ENCODE data around the gene UGT8.
A peak's percentile ranks its signal among the peaks of the same experiment; 100 is the strongest.

UGT8 gene, protein sequence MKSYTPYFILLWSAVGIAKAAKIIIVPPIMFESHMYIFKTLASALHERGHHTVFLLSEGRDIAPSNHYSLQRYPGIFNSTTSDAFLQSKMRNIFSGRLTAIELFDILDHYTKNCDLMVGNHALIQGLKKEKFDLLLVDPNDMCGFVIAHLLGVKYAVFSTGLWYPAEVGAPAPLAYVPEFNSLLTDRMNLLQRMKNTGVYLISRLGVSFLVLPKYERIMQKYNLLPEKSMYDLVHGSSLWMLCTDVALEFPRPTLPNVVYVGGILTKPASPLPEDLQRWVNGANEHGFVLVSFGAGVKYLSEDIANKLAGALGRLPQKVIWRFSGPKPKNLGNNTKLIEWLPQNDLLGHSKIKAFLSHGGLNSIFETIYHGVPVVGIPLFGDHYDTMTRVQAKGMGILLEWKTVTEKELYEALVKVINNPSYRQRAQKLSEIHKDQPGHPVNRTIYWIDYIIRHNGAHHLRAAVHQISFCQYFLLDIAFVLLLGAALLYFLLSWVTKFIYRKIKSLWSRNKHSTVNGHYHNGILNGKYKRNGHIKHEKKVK

DNA sequence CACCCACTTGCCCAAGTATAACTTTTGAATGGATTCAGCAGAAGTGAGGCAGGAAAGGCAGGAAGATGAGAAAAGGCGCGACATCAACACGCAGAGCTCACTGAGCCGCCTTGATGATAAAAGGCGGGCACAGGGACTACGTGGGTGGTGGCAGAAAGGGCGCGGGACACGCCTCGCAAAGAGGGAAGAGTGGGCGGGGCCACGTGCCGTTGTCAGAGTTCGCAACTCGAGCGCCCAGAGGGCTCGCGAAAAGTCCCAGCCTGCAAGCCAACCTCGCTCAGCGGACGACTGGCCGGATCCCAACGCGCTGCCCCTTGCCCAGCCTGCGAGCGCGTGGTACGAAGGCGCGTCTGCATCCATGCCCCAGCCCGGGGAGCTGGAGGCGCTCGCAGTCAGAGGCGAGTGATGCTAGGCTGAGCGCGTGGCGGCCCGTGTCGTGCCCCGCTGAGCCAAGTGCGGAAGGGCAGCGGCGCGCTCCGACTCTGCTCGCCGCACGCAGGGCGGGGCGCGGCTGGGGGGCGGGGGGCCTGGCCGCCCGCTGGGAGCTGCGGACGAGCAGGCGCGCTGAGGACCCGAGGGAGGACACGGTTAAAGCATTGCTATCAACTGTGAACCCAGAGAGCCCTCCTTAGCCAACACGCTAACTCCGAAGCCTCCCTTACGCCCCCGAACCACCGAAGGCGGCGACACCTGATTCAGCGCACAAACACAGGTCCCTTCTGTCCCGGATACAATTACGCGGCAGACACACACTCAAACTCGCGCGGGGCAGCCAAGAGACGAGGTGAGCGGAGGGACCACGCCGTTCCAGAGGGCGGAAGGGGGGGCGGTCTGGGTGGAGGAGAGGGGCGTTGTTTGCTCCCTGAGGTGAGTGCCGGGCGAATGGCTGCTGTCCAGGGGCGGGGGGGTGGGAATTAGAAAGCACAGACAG is at the start of gene UGT8:
Gene UGT8 (plus strand): TSS at position 617 of the 931 bp plus-strand sequence. CDS start 24,074 bp downstream, outside the sequence.
- TF ChIP-seq, protein P1, sequence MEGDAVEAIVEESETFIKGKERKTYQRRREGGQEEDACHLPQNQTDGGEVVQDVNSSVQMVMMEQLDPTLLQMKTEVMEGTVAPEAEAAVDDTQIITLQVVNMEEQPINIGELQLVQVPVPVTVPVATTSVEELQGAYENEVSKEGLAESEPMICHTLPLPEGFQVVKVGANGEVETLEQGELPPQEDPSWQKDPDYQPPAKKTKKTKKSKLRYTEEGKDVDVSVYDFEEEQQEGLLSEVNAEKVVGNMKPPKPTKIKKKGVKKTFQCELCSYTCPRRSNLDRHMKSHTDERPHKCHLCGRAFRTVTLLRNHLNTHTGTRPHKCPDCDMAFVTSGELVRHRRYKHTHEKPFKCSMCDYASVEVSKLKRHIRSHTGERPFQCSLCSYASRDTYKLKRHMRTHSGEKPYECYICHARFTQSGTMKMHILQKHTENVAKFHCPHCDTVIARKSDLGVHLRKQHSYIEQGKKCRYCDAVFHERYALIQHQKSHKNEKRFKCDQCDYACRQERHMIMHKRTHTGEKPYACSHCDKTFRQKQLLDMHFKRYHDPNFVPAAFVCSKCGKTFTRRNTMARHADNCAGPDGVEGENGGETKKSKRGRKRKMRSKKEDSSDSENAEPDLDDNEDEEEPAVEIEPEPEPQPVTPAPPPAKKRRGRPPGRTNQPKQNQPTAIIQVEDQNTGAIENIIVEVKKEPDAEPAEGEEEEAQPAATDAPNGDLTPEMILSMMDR (conservative IDR thresholded peaks at IDR 0.05; ENCODE audit: low read depth): no peak
- POLR2A ChIA-PET (ENCODE audit: low non-redundant PET): no interaction called here
- CTCF ChIA-PET: no interaction called here
- H3K27ac ChIP-seq: no peak within 1 kb of the TSS
- DNase-seq (ENCODE audit: low spot score): peak; percentile 41

DNA sequence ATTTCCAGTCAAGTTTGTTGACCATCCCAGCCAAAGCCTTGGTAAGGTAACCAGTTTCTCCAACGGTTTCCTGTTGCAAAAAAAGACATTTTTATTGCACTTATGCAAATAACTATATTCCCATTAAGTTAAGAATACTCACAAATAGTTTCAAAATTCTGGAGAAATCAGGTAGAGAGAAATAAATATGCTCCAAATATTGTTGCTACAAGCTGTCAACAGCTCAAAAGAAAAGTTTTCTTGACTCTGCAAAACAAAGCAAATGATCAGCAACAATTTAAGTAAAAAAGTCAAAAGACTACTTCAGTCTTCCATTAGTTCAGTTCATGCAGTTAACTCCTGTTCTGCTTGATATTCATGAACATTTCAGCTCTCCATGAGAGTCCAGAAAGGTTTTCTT is 49.0 kb upstream of the UGT8 start:
- no peak for DNase-seq (ENCODE audit: low spot score)
- CTCF ChIA-PET: interaction anchor here (0.7 kb wide), 1 partner anchor 168 kb away, joined by 3 read pairs; no protein-coding TSS in a partner anchor
- H3K27ac ChIP-seq: no peak overlapping the region
- POLR2A ChIA-PET (ENCODE audit: low non-redundant PET): no interaction called here
- TF ChIP-seq, protein P1 (conservative IDR thresholded peaks at IDR 0.05; ENCODE audit: low read depth): no peak

DNA sequence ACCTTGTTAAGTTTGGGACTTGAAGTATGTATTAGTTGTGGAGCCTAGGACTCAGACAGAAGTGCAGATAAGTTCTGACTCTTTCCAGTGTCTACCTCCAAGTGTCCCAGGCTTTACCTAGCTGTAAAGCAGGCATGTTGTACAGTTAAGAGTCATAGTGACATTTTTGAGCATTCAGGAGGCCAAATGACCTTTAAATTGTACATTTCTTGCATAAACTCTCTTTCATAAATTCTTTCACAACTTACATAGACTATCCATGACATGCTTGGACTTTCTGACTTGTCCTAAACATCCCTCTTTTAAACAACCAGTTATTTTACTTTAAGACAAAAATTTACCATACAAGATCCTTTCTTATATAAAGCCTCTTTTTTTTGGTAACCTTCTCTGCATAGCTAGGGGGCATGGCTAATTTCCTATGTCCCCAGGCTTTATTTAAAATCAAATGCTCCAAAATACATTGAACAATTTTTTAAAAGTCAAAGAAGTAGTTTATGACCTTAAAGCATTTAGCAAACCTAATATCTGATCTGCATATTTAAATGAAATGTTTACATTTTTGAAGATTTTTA is 40.1 kb upstream of the UGT8 start:
- H3K27ac ChIP-seq: no peak overlapping the region
- ChIA-PET POLR2A (ENCODE audit: low non-redundant PET) (no interaction called here), CTCF (no interaction called here)
- TF ChIP-seq, protein P1 (conservative IDR thresholded peaks at IDR 0.05; ENCODE audit: low read depth): no peak
- no peak for DNase-seq (ENCODE audit: low spot score)

DNA sequence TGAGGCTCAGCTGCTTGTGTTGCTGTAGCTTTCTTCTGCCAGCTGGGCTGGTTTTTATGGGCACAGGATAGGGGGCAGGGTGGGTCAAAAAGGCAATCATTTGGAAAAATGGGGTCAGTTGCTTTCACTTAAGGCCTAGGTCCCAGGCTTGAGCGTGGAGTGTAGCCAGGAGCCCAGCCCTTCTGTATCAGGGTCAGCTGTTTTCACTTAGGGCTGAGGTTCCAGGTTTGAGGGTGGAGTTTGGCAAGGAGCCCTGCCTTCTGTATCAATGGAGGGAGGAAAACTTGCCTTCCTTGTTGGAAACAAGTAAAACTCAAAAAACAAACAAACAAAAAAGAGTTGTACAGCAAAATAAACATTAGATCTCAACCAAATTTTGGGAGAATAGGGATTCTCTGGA is 37.0 kb upstream of the UGT8 start:
- no peak for DNase-seq (ENCODE audit: low spot score)
- TF ChIP-seq, protein P1 (conservative IDR thresholded peaks at IDR 0.05; ENCODE audit: low read depth): no peak
- no peak overlapping the region for H3K27ac ChIP-seq
- CTCF ChIA-PET: interaction anchor here (0.6 kb wide), 1 partner anchor 171 kb away, joined by 3 read pairs; no protein-coding TSS in a partner anchor
- POLR2A ChIA-PET (ENCODE audit: low non-redundant PET): no interaction called here

DNA sequence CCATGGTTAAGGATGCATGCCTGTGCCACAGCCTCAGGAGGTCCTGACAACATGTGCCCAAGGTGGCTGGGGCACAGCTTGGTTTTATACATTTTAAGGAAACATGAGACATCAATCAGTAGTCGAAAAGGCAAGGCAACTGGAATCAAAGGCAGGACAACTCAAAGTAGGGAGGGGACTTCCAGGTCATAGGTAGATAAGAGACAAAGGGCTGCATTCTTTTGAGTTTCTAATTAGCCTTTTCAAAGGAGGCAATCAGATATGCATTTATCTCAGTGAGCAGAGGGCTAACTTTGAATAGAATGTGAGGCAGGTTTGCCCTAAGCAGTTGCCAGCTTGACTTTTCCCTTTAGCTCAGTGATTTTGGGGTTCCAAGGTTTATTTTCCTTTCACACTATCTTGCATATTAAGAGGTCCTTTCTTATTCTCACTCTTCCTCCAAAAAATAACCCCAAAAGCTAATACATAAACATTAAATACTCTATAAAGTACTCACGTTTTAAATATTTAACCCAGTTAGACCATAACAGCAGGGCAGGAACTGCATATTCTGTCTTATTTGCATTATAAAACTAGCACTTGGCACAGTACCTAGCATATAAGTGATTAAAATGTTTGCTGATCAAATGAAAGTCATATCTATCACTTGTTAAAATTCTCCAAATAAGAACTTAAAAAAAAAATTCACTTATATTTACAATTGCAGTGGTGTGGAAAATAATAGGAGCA is 36.3 kb upstream of the UGT8 start:
- TF ChIP-seq, protein P1 (conservative IDR thresholded peaks at IDR 0.05; ENCODE audit: low read depth): no peak
- no peak for DNase-seq (ENCODE audit: low spot score)
- POLR2A ChIA-PET (ENCODE audit: low non-redundant PET): no interaction called here
- no peak overlapping the region for H3K27ac ChIP-seq
- CTCF ChIA-PET: no interaction called here
